ENCODE data around the gene ZNF763. TPM values are rescaled to one million over a fixed set of nuclear protein-coding genes. Genes with fewer than 3 reads are reported as not detected.
A peak's percentile ranks its signal among the peaks of the same experiment; 100 is the strongest.
"Not testable (repeated sequence)": the region's sequence is repeated elsewhere in the genome, so short reads cannot be mapped to it uniquely, and the experiment has no call there.

ZNF763 gene
- total RNA-seq = 10 to 100 TPM in 2 of 4 donors, 1 to 10 TPM in 2; 7.4 to 14.4 (median 10.3) TPM

DNA sequence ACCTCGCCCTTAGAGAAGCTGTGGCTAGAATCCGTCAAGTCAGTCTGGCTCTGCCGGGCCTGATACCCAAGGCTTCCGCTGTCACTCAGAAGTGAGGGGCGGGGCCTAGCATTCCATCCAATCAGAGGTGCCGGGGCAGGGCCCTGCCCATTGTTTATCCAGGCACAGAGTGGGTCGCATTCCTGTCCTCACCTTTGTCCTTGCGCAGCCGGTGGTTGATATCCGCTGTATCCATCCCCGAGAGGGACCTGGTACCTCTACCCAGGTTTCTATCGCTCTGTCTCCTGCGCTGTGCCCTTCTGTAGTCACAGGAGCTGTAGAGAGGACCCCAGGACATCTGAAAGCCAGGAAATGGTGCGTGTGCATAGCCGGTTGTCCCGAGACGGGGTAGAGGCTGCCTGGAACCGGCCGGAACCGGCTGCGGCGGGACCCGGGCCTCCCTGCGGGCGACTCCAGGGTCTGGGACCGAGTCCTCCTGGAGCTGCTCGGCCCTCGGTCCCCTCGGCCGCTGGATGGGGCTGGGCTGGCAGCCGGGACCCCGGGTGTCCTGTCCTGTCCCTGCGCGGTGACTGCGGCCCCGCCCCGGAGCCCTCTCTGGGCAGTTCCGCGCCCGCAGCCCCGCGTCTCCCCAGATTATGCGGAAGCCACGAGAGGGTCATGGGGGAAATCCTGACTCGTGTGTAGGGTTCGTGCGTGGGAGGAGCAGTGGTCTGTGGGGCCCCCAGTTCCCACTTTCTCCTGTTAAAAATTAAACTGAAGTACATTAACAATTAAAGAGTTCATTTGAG is at the start of gene ZNF763:
Gene ZNF763, plus strand, starts transcription at position 183 of the 788 bp plus-strand sequence. Its CDS starts 169 bp downstream, at position 352.
- Histone ChIP-seq H3K27ac (peak within 1 kb of the TSS; percentile 74 to 99 (median 93)), H3K4me1 (peaks cover 6 to 24% of the 10 kb centered on the region in 2 donors), H3K9me3 (no peaks in the 10 kb centered on the region), H3K4me3 (replicated peaks in 1 of 3) (peak within 1 kb of the TSS; percentile 45 to 70 (median 65)), H3K27me3 (no peaks in the 10 kb centered on the region), H3K36me3 (no peaks in the 10 kb centered on the region)
- DNase-seq = peak; percentile 98 to 99
- WGBS, 2 donors = 0% methylated on average over 27 to 34 of the region's 47 CpGs
- TF ChIP-seq, protein P1, sequence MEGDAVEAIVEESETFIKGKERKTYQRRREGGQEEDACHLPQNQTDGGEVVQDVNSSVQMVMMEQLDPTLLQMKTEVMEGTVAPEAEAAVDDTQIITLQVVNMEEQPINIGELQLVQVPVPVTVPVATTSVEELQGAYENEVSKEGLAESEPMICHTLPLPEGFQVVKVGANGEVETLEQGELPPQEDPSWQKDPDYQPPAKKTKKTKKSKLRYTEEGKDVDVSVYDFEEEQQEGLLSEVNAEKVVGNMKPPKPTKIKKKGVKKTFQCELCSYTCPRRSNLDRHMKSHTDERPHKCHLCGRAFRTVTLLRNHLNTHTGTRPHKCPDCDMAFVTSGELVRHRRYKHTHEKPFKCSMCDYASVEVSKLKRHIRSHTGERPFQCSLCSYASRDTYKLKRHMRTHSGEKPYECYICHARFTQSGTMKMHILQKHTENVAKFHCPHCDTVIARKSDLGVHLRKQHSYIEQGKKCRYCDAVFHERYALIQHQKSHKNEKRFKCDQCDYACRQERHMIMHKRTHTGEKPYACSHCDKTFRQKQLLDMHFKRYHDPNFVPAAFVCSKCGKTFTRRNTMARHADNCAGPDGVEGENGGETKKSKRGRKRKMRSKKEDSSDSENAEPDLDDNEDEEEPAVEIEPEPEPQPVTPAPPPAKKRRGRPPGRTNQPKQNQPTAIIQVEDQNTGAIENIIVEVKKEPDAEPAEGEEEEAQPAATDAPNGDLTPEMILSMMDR (IDR thresholded peaks at IDR 0.05) = no peak
- TF ChIP-seq POLR2A (IDR thresholded peaks at IDR 0.05) = peak in 1 of 2 donors; percentile 87
- intact Hi-C loops (cut with DNase I) = loop anchor here (2.0 to 10.0 kb wide), 3 partner anchors 22 to 180 kb away; partner anchors contain the start of genes ZNF20 and ZNF878

DNA sequence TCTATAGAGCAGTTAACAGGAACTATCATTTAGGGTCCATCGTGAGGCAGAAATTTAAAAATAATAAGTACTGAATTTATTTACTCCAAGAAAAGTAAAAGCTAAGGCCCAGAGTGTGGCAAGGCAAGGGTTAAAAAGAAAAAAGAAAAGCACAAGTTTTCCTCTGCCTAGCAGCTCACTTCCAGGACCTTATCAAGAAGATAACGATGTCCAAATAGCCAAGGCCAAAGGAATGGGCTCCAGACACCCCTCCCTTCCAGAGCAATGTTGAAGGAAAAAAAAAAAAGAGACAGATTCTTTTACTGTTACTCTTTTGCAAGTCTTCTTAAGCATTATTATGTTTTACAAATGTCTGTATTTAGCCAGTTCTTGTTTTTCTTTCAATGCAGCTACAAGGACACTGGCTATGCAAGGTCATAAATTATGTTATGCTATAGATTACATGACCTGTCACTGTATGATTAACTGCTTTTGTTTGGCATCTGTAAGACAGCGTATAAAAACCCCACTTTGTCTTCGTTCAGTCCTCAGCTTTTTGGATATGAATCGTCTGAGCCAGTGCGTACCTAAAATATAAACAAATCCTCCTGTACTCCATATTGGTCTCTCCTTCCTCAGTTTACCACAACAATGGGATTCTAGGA is 42.9 kb upstream of the ZNF763 start:
- Histone ChIP-seq H3K36me3 (no peaks in the 10 kb centered on the region), H3K4me1 (peaks cover 5 to 21% of the 10 kb centered on the region in 2 donors), H3K9me3 (no peaks in the 10 kb centered on the region), H3K27me3 (no peaks in the 10 kb centered on the region), H3K4me3 (replicated peaks in 1 of 3) (no peak overlapping the region), H3K27ac (no peak overlapping the region)
- 63 to 64% methylated on average over 6 of the region's 6 CpGs for WGBS, 2 donors
- intact Hi-C loops (cut with DNase I) = loop anchor here (2.0 kb wide), 1 partner anchor 67 kb away; no protein-coding TSS in a partner anchor
- TF ChIP-seq, protein P1 (IDR thresholded peaks at IDR 0.05) = no peak
- DNase-seq = no peak

DNA sequence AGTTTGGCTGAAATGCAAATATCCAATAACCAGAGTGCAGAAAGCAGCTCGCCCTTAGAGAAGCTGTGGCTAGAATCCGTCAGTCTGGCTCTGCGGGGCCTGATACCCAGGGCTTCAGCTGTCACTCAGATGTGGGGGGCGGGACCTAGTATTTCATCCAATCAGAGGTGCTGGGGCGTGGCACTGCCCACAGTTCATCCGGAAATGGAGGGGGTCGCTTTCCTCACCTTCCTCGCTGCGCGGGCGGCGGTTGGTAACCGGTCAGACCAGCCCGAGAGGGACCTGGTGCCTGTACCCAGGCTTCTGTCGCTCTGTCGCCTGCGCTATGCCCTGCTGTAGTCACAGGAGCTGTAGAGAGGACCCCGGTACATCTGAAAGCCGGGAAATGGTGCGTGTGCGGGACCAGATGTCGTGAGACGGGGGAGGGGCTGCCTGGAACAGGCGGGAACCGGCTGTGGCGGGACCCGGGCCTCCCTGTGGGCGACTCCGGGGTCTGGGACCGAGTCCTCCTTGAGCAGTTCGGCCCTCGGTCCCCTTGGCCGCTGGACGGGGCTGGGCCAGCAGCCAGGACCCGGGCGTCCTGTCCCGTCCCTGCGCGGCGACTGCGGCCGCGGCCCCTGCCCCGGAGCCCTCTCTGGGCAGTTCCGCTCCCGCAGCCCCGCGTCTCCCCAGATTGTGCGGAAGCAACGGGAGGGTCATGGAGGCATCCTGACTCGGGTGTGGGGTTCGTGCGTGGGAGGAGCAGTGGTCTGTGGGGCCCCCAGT is 39.8 kb upstream of the ZNF763 start, which contains the start of gene ZNF700:
Gene ZNF700, plus strand, starts transcription at position 222 of the 765 bp plus-strand sequence. Its CDS starts 104 bp downstream, at position 326.
- 0 to 1% methylated on average over 6 to 25 of the region's 53 CpGs for WGBS, 2 donors
- no peaks in the 10 kb centered on the region for H3K27me3 ChIP-seq
- peak within 1 kb of the TSS; percentile 83 to 90 (median 86) for H3K27ac ChIP-seq
- H3K9me3 ChIP-seq = no peaks in the 10 kb centered on the region
- H3K4me1 ChIP-seq = peaks cover 5 to 23% of the 10 kb centered on the region in 2 donors
- H3K36me3 ChIP-seq = no peaks in the 10 kb centered on the region
- TF ChIP-seq POLR2A (IDR thresholded peaks at IDR 0.05) = peak; percentile 23 to 91
- TF ChIP-seq, protein P1 (IDR thresholded peaks at IDR 0.05) = peak in 1 of 6 experiments; percentile 2
- DNase-seq = peak; percentile 97 to 98
- intact Hi-C loops (cut with DNase I) = no loop called here
- H3K4me3 ChIP-seq (replicated peaks in 1 of 3) = peak within 1 kb of the TSS; percentile 83 to 93 (median 89)

DNA sequence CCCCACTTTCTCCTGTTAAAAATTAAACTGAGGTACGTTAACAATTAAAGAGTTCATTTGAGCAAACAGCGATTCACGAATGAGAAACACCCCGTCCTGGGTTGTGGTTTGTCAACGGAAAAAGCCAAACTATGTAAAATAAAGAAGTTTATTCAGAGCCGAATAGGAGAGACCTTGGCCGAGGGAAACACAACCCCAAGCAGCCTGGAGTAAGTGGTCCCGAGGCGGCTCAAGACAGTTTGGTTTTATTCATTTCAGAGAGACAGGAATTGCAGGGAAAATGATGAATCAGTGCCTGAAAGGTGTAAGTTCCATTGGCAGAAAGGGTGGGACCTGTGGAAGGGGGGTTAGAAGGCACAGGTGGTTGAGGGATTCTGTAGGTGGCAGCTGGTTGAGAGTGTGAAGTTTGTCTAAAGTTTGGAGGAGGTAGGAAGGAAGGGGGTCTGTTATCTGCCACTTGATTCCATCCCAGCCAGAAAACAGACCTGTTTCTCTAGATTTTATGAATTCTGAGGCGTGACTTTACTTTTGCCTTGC is 39.1 kb upstream of the ZNF763 start:
- H3K9me3 ChIP-seq; H3K27me3 ChIP-seq; intact Hi-C loops (cut with DNase I); DNase-seq; H3K36me3 ChIP-seq: not testable (repeated sequence)
- WGBS, 2 donors = 6 to 8% methylated on average over 10 of the region's 10 CpGs
- Histone ChIP-seq H3K4me1 (peaks cover 5 to 23% of the 10 kb centered on the region in 2 donors), H3K27ac (peak overlapping the region; percentile 83 to 90 (median 86)), H3K4me3 (replicated peaks in 1 of 3) (peak overlapping the region; percentile 83 to 93 (median 89))

DNA sequence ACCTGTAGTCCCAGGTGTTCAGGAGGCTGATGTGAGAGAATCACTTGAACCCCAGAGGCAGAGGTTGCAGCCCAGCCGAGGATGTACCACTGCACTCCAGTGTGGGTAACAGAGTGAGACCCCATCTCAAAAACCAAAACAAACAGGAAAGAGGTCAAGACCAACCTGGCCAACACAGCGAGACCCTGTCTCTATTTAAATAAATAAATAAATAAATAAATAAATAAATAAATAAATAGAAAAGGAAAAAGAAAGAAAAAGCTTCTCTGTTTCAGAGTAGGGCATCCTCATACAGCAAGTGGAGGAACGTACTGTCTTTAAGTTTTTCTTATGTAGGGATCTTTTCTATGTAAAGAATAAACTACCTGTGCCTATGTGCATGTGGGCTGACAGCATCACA is 37.6 kb upstream of the ZNF763 start:
- H3K4me3 ChIP-seq (replicated peaks in 1 of 3) = no peak overlapping the region
- H3K27ac ChIP-seq = no peak overlapping the region
- intact Hi-C loops (cut with DNase I) = no loop called here
- H3K9me3 ChIP-seq = no peaks in the 10 kb centered on the region
- no peaks in the 10 kb centered on the region for H3K36me3 ChIP-seq
- no peak for TF ChIP-seq POLR2A (IDR thresholded peaks at IDR 0.05)
- 94 to 95% methylated on average over 3 of the region's 3 CpGs for WGBS, 2 donors
- H3K4me1 ChIP-seq = peaks cover 5 to 23% of the 10 kb centered on the region in 2 donors
- DNase-seq = no peak
- H3K27me3 ChIP-seq = no peaks in the 10 kb centered on the region
